OCI-LY7 (cell line): ENCODE measurements around the gene RAB31. TPM values are rescaled to one million over a fixed set of nuclear protein-coding genes. Genes with fewer than 3 reads are reported as not detected.

Experiments
- BruUV-seq: library from RNA; stranded (reverse); fragments of 400-500 nt; replicated peaks from 2 replicates; lab custom pipeline; 2021; lab: Mats Ljungman, UMichigan
- CTCF ChIA-PET: fragments of 300-600 bp; sonication (Branson Sonifier 250); formaldehyde crosslinking; loops from one replicate; lab custom pipeline; 2022; ENCODE audit warnings: antibody characterized with exemption; ENCODE audit not compliant: unreplicated experiment; lab: Charles Lee
- POLR2A ChIA-PET: fragments of 300-600 bp; sonication (Branson Sonifier 250); formaldehyde crosslinking; loops from one replicate; lab custom pipeline; 2022; ENCODE audit warnings: antibody characterized with exemption; lab: Charles Lee
- DNase-seq: peaks from one replicate; pipeline ENCODE4 v3.0.0-alpha.2; 2015; ENCODE audit warnings: low spot score
- H2AFZ ChIP-seq: fragments of 200-600 bp; sonication (generic), shearing (Covaris generic); 2 replicates; pipeline ENCODE4 v1.6.1; 2014; ENCODE audit warnings: mild to moderate bottlenecking, antibody characterized with exemption, low read length, moderate library complexity
- H3K27ac ChIP-seq: fragments of 200-600 bp; sonication (generic); 2 replicates; pipeline ENCODE4 v1.5.1; 2014; ENCODE audit warnings: mixed run types, low read depth, mild to moderate bottlenecking, moderate library complexity, low read length, inconsistent platforms; ENCODE audit not compliant: poor library complexity, severe bottlenecking
- H3K36me3 ChIP-seq: fragments of 200-600 bp; sonication (generic); 2 replicates; pipeline ENCODE4 v1.6.1; 2014; ENCODE audit warnings: mild to moderate bottlenecking, antibody characterized with exemption, low read length, moderate library complexity, mixed read lengths; ENCODE audit not compliant: insufficient read depth
- H3K4me1 ChIP-seq: fragments of 200-600 bp; sonication (generic); 2 replicates; pipeline ENCODE4 v1.5.1; 2014; ENCODE audit warnings: mild to moderate bottlenecking, low read length; ENCODE audit not compliant: insufficient read depth, poor library complexity, severe bottlenecking
- H3K4me2 ChIP-seq: fragments of 200-600 bp; sonication (generic); 2 replicates; pipeline ENCODE4 v1.6.1; 2014; ENCODE audit warnings: mild to moderate bottlenecking, low read length
- H3K4me3 ChIP-seq: fragments of 200-600 bp; sonication (generic); 2 replicates; pipeline ENCODE4 v1.5.1; 2014; ENCODE audit warnings: mild to moderate bottlenecking, low read depth, low read length; ENCODE audit not compliant: poor library complexity, severe bottlenecking
- H3K79me2 ChIP-seq: fragments of 200-600 bp; sonication (generic); 2 replicates; pipeline ENCODE4 v1.6.1; 2016; ENCODE audit warnings: low read depth, mild to moderate bottlenecking, low read length, moderate library complexity, mixed read lengths; ENCODE audit not compliant: insufficient read depth
- H3K9me2 ChIP-seq: fragments of 200-600 bp; sonication (generic); 2 replicates; pipeline ENCODE4 v1.6.1; 2016; ENCODE audit warnings: mild to moderate bottlenecking, low read length, mixed read lengths; ENCODE audit not compliant: insufficient read depth
- H3K9me3 ChIP-seq: fragments of 200-600 bp; sonication (generic); 2 replicates; pipeline ENCODE4 v1.6.1; 2014; ENCODE audit warnings: mild to moderate bottlenecking, mixed run types, low read length, mixed read lengths
- H4K20me1 ChIP-seq: fragments of 200-600 bp; sonication (generic); 2 replicates; pipeline ENCODE4 v1.6.1; 2014; ENCODE audit warnings: mild to moderate bottlenecking, antibody characterized with exemption, low read length, moderate library complexity, mixed read lengths; ENCODE audit not compliant: insufficient read depth
- CTCF ChIP-seq: fragments of 200-600 bp; sonication (generic); conservative IDR thresholded peaks from 2 replicates; pipeline ENCODE4 v1.5.1; 2014; ENCODE audit warnings: mild to moderate bottlenecking, antibody characterized with exemption, low read length, moderate library complexity, mixed read lengths
- EZH2phosphoT487 ChIP-seq: fragments of 200-600 bp; sonication (generic); IDR thresholded peaks from 2 replicates; pipeline ENCODE4 v1.6.1; 2018; ENCODE audit warnings: low read depth, borderline replicate concordance, mild to moderate bottlenecking, mixed run types, antibody characterized with exemption, low read length, moderate library complexity, mixed read lengths
- intact Hi-C: fragments of 100-400 bp; cut with micrococcal nuclease; formaldehyde crosslinking; loops from one replicate; pipeline ENCODE4 v1.10.0; 2022; ENCODE audit not compliant: unreplicated experiment
- total RNA-seq, 2 experiments: library from RNA; depleted of rRNA in 1 of 2; stranded (reverse); fragments of >200 nt in 1 of 2; shearing (Covaris generic) in 1 of 2; gene quantifications; 2 replicates each; pipeline ENCODE4 v1.2.3, GENCODE V29; 2014 to 2022

Gene RAB31
- total RNA-seq, 2 experiments from 2014 or later, result not detected

DNA sequence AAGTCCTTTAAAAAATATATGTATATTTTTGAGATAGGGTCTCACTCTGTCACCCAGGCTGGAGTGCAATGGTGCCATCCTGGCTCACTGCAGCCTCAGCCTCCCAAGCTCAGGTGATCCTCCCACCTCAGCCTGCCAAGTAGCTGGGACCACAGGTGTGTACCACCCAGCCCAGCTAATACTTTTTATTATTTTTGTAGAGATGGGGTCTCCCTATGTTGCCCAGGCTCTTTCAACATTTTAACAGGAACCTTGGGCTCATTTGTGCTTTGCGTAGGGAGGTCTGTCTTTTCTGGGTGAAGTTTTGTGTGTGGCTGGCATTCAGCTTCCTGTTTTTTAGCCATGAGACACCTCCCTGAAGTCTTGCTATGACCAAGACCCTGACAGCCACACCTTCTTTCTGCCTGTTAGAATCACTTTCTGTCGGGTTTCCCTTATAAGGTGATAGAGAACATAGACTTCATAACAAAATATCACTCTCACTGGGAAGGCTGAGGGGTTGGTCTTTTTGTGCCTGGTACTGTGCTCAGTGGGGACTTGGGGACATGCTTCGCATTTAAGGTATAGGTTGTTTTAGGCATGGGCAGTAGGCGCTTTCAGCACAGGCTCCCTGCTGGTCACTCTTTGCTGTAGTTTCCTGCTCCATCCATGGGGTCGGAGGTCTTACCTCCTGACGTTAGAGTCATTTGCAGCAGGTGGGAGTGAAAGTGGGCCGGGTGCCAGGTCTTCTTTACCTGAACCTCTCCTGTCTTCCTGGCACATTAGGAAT is 3.4 kb downstream of the RAB31 start:
- ChIA-PET POLR2A (interaction anchor here (0.6 kb wide), 1 partner anchor 1545 kb away, joined by 3 read pairs; no protein-coding TSS in a partner anchor), CTCF (no interaction called here)
- Histone ChIP-seq H4K20me1 (no peaks in the 10 kb centered on the region), H3K4me3 (no peak overlapping the region), H3K27ac (no peak overlapping the region), H3K79me2 (no peaks in the 10 kb centered on the region), H2AFZ (no peak overlapping the region), H3K4me1 (no peaks in the 10 kb centered on the region), H3K36me3 (no peaks in the 10 kb centered on the region), H3K4me2 (no peak overlapping the region), H3K9me2 (no peaks in the 10 kb centered on the region), H3K9me3 (no peaks in the 10 kb centered on the region)
- no TSS peak for BruUV-seq
- intact Hi-C loops, result no loop called here
- no peak for TF ChIP-seq EZH2phosphoT487
- no peak for TF ChIP-seq CTCF
- no peak for DNase-seq

GRCh38 chr18:9712130-9712577 is 4.1 kb downstream of the RAB31 start:
- Histone ChIP-seq H3K79me2 (no peaks in the 10 kb centered on the region), H3K4me1 (no peaks in the 10 kb centered on the region), H3K27ac (no peak overlapping the region), H3K9me2 (no peaks in the 10 kb centered on the region), H3K4me3 (no peak overlapping the region), H3K9me3 (no peaks in the 10 kb centered on the region), H2AFZ (no peak overlapping the region), H3K36me3 (no peaks in the 10 kb centered on the region), H4K20me1 (no peaks in the 10 kb centered on the region), H3K4me2 (no peak overlapping the region)
- no peak for DNase-seq
- ChIA-PET POLR2A (interaction anchor here (1.1 kb wide), 1 partner anchor 12 kb away, joined by 3 read pairs; no protein-coding TSS in a partner anchor), CTCF (no interaction called here)
- BruUV-seq, result no TSS peak
- TF ChIP-seq CTCF (no peak), EZH2phosphoT487 (no peak)
- intact Hi-C loops, result no loop called here

- CTCF ChIA-PET, result no interaction called here
- intact Hi-C loops, result no loop called here
- POLR2A ChIA-PET, result interaction anchor here (0.6 to 1.1 kb wide), 2 partner anchors 12 to 118 kb away, joined by 3 read pairs; no protein-coding TSS in a partner anchor
These were observed 4.5 kb downstream of the RAB31 start for GRCh38 chr18:9712611-9713010.

More at GRCh38 chr18:9712611-9713010, 4.5 kb downstream of the RAB31 start:
- BruUV-seq, result no TSS peak
- Histone ChIP-seq H4K20me1 (no peaks in the 10 kb centered on the region), H3K9me3 (no peaks in the 10 kb centered on the region), H3K4me1 (no peaks in the 10 kb centered on the region), H3K79me2 (no peaks in the 10 kb centered on the region), H2AFZ (no peak overlapping the region), H3K9me2 (no peaks in the 10 kb centered on the region), H3K4me3 (no peak overlapping the region), H3K27ac (no peak overlapping the region), H3K4me2 (no peak overlapping the region), H3K36me3 (no peaks in the 10 kb centered on the region)
- no peak for TF ChIP-seq CTCF
- TF ChIP-seq EZH2phosphoT487, result no peak
- DNase-seq, result no peak
